HG02970 (cell line): ENCODE data around the gene TMCC3.
"Not testable (repeated sequence)": the region's sequence is repeated elsewhere in the genome, so short reads cannot be mapped to it uniquely, and the experiment has no call there.

Experiments used
- ATAC-seq: cut with Tn5 transposase; IDR thresholded peaks from one replicate; pipeline ENCODE4 v1.9.1; 2021; ENCODE audit warnings: mild to moderate bottlenecking, moderate library complexity, moderate number of reproducible peaks; ENCODE audit not compliant: unreplicated experiment, low FRiP score

TMCC3 gene

DNA sequence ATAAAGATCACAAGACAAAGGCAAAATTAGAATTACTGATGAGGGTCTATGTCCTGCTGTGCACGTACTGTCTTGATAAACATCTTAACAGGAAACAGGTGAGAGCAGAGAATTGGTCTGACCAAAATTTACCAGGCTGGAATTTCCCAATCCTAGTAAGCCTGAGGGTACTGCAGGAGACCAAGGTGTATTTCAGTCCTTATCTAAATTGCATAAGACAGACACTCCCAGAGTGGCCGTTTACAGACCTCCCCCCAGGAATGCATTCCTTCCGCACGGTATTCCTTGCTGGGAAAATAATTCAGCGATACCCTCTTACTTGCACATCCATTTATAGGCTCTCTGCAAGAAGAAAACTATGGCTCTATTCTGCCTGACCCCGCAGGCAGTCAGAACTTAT, 43.5 kb downstream of the TMCC3 start:
- ATAC-seq = not testable (repeated sequence)

GRCh38 chr12:94604366-94604698, 46.0 kb downstream of the TMCC3 start:
- ATAC-seq = no peak

GRCh38 chr12:94603434-94604365, 46.7 kb downstream of the TMCC3 start:
- ATAC-seq = no peak

DNA sequence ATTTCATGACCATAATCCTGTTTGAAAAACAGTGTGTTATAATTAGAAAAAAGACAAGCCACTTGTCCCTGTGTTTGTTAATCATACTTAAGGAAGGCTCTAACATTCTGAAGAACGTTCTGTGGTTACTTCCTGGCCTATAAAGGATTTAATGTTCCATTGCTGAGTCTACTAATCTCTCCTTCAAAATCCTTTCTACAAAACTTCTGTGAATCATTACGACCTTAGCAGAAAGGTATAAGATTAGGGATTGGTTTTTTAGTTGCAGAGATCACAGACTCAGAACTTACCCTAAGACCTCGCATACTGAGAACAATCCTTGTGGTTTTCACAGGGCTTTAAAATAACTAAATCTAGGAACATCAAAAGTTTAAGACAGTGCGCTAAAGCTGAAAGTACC, 48.3 kb downstream of the TMCC3 start:
- ATAC-seq = no peak

GRCh38 chr12:94601307-94601706, 49.0 kb downstream of the TMCC3 start:
- ATAC-seq = not testable (repeated sequence)

GRCh38 chr12:94599189-94599588, 51.2 kb downstream of the TMCC3 start:
- ATAC-seq = no peak

DNA sequence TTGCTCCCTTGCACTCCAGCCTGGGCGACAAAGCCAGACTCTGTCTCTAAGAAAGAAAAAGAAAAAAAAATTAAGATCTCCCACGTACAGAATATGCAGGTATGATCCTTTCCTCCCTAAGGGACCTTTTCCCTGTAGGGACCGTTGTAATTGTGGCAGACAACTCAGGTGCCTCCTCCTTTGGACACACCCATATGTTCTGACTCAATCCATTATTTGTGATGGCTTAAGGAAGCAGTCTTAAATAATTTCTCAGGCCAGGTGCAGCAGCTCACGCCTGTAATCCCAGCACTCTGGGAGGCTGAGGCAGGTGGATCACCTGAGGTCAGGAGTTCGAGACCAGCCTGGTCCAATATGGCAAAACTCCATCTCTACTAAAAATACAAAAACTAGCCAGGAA, 53.1 kb downstream of the TMCC3 start:
- no peak for ATAC-seq

GRCh38 chr12:94596596-94596995, 53.8 kb downstream of the TMCC3 start:
- no peak for ATAC-seq

DNA sequence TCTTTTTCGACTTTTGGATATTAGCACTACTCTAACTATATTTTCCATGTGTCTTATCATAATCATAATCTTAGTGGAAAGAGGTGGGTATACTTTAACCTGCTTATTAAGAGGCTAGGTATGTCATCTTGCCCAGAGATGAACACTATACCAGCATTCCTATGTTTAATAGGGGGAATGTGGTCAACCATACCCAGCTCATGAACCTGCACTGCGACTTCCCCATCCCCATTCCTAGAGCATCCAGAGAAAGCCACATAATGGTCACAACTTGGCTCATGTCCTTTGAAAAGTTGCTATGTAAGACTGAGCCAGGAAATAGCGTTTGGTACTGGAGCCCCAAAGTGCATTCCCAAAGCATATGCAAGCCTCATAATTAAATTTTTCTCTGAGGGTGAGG, 55.2 kb downstream of the TMCC3 start:
- ATAC-seq = no peak

DNA sequence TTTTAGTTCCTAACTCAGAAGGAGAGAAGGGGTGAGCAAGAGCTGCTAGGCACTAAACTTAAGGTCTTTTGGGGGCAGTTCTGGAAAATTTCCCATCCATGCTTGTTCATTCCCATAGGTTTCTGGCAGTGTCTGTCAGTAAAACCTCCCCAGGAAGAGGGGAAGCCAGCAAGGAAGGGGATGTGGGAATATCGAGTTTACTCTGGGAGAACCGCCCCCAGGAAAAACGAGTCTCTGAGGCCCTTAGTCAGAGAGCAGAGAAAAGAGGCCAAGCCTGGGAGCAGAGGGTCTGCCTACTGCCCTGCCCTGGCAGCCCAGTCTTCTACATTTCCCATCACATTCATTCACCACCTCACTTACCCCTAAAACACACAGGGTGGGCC, 55.9 kb downstream of the TMCC3 start:
- no peak for ATAC-seq

DNA sequence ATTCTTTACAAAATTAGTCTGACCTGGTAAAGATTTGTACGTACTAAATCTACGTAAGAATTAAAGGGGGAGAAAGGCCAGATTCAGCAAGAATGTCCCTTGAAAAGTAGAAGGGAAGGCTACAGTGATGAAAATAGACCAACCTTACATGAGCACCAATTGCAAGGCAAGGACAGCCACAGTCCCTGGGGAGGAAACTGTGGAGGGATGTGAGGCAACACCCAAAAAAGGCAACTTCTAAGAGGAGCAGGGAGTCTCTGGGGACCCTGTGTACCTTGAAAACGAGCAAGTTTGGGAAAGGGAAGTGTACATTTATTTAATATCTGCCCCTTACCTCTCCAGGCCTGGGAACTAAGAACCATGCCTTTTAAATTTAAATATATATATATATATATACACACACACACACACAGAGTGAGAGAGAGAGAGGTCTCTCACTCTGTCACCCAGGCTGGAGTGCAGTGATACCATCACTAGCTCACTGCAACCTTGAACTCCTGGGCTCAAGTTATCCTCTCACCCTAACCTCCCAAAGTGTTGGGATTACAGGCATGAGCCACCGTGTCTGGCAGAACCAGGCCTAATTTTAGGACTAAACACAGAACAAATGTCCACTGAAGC, 56.4 kb downstream of the TMCC3 start:
- ATAC-seq = no peak

- ATAC-seq = not testable (repeated sequence)
Observed at GRCh38 chr12:94592723-94593122, 57.6 kb downstream of the TMCC3 start.

DNA sequence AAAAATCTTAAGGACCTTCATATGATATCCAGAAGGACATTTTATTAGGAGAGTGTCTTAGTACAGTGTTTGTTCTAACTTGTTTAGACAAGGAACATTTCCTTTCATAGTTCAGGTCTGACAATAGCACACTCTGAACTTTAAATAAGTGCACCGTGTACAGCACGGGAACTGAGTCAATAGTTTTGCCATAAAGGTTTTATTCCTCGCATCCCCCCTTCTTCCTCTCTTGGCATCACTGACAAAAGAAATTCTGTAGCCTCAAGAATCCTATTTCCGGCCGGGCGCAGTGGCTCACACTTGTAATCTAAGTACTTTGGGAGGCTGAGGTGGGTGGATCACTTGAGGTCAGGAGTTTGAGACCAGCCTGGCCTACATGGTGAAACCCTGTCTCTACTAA, 58.3 kb downstream of the TMCC3 start:
- ATAC-seq = no peak

- no peak for ATAC-seq
Observed at GRCh38 chr12:94590428-94590827, 59.9 kb downstream of the TMCC3 start.

- ATAC-seq = no peak
Observed at GRCh38 chr12:94589591-94590001, 60.8 kb downstream of the TMCC3 start.

- ATAC-seq = no peak
Observed at GRCh38 chr12:94588346-94588745, 62.0 kb downstream of the TMCC3 start.

DNA sequence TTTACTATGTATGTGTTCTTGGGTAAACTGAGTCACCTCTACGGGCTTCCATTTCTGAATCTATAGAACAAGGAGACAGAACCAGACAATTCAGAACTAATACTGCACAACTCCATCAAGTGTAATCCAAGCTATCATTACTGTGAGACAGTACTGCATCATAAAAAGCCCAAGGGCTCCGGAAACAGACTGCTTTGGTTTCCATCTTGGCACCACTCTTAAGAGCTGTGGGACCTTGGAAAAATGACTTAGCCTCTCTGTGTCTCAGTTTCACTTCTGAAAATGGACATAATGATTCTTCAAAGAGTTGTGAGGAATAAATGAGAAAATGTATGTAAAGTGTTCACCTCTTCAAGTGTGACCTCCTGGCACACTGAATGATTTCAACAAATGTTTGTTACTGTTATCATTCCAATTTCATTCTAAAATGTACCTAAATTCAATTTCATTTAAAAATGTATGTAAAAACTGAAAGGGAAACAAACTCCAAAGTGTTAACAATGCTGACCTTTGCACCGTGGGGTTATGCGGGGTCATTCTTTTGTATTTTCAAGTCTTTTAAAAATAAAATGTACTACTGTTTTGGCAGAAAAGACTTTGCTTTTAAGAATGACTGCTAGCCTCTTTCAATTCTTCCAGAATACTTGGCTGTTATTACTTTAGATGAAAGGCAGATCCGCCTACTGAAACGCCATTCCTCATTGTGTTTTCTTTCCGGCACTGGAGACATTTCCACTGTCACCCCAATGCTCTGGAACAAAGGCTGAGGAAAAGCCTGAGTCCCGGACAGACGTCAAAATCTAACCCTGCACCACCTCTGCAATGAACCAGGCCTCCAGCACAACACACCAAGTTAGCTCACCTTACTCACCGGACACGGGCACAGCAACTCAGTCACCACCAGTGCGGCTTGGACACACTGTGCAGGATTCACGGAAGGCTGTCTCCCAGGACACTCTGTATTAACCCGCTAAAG, 62.8 kb downstream of the TMCC3 start:
- ATAC-seq = no peak

- ATAC-seq = no peak
Observed at GRCh38 chr12:94586589-94587259, 63.6 kb downstream of the TMCC3 start.

- no peak for ATAC-seq
Observed at GRCh38 chr12:94585626-94586025, 64.7 kb downstream of the TMCC3 start.

DNA sequence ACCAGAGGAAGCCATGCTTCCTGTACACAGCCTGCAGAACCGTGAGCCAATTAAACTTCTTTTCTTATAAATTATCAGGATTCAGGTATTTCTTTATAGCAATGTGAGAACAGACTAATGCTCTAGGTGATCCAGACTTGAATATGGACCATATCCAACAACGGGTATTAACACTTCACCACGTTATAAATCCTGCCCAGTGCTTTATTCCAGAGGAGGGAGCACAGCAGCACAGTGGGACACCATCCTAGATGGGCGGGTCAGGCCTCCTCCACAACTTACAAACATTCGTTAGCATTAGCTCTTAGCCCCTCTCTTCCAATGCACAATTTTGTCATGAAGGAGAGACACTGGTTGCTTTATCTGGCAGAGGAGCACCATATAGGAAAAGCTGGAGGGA, 66.0 kb downstream of the TMCC3 start:
- no peak for ATAC-seq
